GM18517 (cell line): Measurements from ENCODE around the gene PER2.

ENCODE experiments used
- ATAC-seq: cut with Tn5 transposase; IDR thresholded peaks from one replicate; pipeline ENCODE4 v1.9.1; 2021; ENCODE audit warnings: mild to moderate bottlenecking, moderate library complexity; ENCODE audit not compliant: unreplicated experiment

The PER2 gene

GRCh38 chr2:238233625-238234024 lies 54.8 kb downstream of the PER2 start:
- ATAC-seq = no peak

GRCh38 chr2:238231809-238232208 lies 56.6 kb downstream of the PER2 start:
- no peak for ATAC-seq

GRCh38 chr2:238231251-238231793 lies 57.1 kb downstream of the PER2 start:
- no peak for ATAC-seq

DNA sequence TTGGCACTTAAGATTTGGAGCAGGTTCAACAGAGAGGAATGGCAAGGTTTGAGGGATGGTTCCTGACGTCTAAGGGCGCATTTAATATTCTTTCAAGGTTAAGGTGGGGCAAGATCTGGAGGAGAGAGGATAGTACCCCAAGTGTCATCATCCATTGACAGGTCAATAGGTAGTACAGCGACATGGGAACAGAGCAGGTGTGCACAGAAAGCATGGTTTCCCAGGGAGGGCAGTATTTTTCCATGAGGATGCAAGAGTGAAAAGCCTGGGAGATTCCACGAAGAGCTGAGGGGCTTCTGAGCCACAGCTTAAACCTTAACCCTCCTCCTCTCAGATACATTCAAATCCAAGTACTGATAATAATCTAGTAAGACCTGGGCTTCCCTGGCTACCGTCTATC lies 57.7 kb downstream of the PER2 start:
- no peak for ATAC-seq

DNA sequence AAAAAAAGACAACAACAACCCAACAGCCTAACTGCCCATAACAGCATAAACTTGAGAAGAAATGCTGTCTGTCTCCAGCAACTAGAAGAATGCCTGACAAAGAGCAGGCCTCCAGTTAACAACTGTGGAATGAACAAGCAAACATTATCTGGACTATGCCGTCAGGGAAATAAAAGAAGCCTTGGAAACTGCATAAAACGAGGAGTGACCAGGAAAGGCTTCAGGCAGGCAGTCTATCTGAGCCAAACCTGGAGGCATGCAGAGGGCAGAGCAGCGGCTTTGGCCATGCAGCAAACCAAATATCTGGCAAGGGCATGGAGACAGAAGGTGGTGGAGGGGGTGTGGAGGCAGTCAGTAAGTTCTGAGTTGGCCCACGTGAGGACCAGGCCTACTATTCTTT lies 59.7 kb downstream of the PER2 start:
- ATAC-seq = no peak

GRCh38 chr2:238227587-238228032 lies 60.8 kb downstream of the PER2 start:
- no peak for ATAC-seq

GRCh38 chr2:238226698-238227586 lies 61.5 kb downstream of the PER2 start:
- no peak for ATAC-seq

- no peak for ATAC-seq
Observed at GRCh38 chr2:238225911-238226697, 62.3 kb downstream of the PER2 start.

- ATAC-seq = no peak
Observed at GRCh38 chr2:238225121-238225520, 63.3 kb downstream of the PER2 start.

DNA sequence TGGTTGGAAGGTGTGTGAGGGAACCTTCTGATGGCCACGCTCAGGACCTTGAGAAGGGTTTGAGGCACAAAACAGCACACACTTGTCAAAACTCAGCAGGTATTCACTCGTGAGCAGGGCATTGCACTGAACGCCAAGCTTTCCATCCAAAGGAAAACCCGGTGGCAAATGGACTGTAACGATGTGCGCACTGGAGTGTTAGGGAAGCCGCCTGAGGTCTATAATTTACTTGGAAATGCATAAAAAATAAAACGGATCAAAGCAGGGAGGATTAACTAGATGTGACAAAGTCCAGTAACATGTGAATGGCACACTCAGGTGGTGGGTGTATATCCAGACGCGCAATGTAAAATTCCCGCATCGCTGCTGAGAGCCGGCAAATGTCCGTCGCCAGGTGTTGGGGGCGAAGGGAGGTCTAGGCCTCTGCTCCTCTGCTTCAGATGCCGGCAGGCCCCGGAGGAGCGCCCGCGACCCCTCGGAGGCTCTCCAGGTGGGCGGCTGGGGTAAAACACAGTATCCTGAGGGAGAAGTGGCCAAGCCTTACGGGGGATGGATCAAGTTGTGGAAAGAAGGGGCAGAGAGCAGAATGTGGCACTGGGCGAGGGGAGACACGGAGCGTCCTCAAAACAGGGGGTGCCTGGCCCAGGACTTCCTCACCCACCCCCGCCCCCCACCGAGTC lies 63.9 kb downstream of the PER2 start:
- ATAC-seq = no peak

DNA sequence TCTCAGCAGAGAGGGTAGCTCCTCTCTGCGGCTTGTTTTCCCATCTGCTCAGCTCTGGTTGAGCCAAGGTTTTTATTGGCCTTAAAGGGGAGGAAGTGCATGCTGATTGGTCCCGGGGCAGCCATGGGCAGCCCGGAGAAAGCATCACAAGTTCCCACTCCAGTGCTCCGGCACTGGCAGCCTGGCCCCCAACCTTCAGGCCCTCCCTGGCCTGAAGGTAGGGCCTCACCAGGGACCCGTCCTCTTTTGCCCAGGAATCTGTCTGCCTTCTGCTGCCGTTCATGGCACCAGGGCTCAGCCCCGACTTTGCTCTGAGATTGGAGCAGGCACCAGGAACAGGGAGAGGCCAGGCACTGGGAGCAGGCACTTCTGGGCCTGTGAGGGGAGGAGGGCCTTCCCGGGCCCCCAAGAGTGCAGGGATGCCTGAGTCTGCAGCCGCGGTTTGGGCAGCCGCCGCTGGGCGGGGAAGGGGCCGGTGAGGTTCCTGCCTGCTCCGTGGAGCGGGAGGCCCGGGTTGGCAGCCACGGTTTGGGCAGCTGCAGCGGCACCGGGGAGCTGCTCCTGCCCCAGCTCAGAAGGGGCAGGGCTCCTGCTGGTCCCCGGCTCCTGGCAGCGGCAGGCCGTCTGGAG lies 67.4 kb downstream of the PER2 start:
- no peak for ATAC-seq

- ATAC-seq = no peak
Observed at GRCh38 chr2:238220274-238220891, 68.0 kb downstream of the PER2 start.

GRCh38 chr2:238216651-238217184 lies 71.7 kb downstream of the PER2 start:
- no peak for ATAC-seq

GRCh38 chr2:238207006-238207405 lies 81.4 kb downstream of the PER2 start:
- ATAC-seq = no peak

DNA sequence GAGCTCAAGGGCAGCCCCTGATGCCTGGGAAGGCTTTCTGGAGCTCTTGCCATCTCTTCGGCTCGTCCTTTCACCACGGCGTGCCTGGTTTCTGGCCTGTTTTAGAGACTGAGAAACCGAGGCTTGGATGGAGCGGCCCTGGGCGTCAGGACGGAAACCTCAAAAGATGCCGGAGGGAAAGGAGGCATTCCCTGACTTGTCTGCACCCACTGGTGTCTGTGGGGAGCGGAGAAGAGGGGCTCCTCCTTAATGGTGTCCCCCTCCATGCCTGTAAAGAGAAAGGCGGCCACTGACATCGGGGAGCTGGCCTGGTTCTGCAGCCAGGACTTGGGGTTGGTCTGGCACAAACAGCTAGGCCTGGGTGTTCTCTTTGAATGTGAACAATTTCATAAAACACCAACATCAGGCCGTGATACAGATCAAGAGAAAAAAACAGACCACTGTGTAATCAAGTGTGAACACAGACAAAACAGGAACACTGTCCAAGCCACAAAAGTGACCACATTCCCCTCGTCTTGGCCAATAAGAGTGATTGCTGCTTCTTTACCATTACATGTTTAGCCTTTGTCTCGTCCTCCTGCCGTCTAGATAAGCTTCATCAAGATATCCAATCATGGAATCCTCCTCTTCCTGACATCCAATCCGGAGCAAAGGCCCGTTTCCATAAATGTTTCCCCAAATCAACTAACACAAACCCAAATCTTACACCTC lies 84.3 kb downstream of the PER2 start:
- ATAC-seq = no peak

DNA sequence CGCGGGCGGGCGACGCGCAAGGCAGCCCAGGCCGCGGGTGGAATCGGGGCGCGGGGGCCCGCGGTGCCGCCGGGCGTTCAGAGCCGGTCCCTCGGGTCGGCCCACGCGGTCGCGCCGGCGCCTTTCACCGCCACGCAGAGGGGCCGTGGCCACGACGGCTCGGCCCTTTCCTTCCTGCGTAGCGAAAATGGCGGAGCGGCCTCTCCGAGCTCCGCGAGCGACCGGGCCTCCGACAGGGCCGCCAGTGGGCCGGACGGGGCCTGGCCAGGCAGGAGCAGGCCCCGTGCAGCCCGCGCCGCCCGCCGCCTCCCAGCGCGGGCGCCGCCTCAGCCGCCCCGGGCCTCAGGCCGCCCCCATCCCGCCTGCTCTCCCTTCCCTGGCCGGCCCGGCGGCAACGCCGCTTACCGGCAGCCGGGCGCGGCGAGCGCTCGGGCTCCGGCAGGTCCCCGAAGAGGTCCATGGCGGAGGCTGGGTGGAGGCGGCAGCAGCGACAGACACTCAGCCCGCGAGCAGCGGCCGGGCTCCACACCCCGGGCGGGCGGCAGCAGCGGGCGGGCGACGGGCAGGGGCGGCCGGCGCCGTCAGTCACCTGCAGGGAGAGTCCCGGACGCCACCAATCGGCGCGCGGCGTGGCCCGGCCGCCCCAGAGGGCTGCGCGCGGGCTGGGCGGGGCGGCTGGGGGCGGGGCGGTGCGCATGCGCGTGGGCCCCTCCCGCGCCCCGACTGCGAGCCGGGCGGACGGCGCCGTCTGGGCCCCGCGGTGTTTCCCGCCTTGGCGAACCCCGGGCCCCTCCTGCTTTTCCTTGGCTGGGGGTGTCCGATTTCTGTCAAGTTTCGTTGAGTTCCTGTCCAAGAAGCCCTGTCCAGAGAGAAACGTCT lies 85.1 kb downstream of the PER2 start, which contains the start of gene ILKAP:
TSS of gene ILKAP (minus strand) at position 602 of the 879 bp plus-strand sequence. CDS start at position 460, 142 bp downstream.
- ATAC-seq = peak; percentile 92

- no peak for ATAC-seq
Observed at GRCh38 chr2:238202326-238203093, 85.9 kb downstream of the PER2 start.
